Vagina (tissue), 2 donors: Measurements from ENCODE around the gene POU6F2.

ENCODE experiments used
- CTCF ChIP-seq, 3 experiments: fragments of 450-650 bp in 2 of 3; fragments of 200-600 bp in 1 of 3; sonication (generic) in 1 of 3; IDR thresholded peaks; one replicate each; pipeline ENCODE4 v1.5.1; 2017 to 2019; ENCODE audit warnings: antibody characterized with exemption in 3 of 3, mild to moderate bottlenecking in 2 of 3, moderate library complexity in 2 of 3
- POLR2A ChIP-seq, 2 donors: fragments of 450-650 bp; IDR thresholded peaks; one replicate each; pipeline ENCODE4 v1.6.1; 2017; ENCODE audit warnings: antibody characterized with exemption in 2 of 2, mild to moderate bottlenecking in 2 of 2, moderate library complexity in 2 of 2

GRCh38 chr7:39400836-39401235, 423.1 kb downstream of the POU6F2 start:
- TF ChIP-seq POLR2A (IDR thresholded peaks at IDR 0.05) (no peak), CTCF (IDR thresholded peaks at IDR 0.05) (no peak)
